LNCAP (cell line): ENCODE results near the gene NFS1.

Source experiments
- CTCF ChIP-seq: fragments of 450-650 bp; IDR thresholded peaks from 2 replicates; pipeline ENCODE4 v1.5.1; 2017; ENCODE audit warnings: mild to moderate bottlenecking

The NFS1 gene

GRCh38 chr20:35620818-35621559, 78.2 kb downstream of the NFS1 start:
- no peak for TF ChIP-seq CTCF

GRCh38 chr20:35619196-35620095, 79.7 kb downstream of the NFS1 start:
- peak; percentile 46; the same call in 1 of the 2 replicates for TF ChIP-seq CTCF

- TF ChIP-seq CTCF, result no peak
These were observed 80.7 kb downstream of the NFS1 start for GRCh38 chr20:35618263-35619131.
